Neural cell (in vitro differentiated cells): ENCODE measurements around the gene MALRD1. TPM values are rescaled to one million over a fixed set of nuclear protein-coding genes. Genes with fewer than 3 reads are reported as not detected.

Experiments
- H2AFZ ChIP-seq: fragments of 200-600, 300-800 bp; sonication (generic), shearing (Covaris generic); 2 replicates; pipeline ENCODE4 v1.6.0; 2014; ENCODE audit warnings: low read depth, mild to moderate bottlenecking, antibody characterized with exemption, low read length, moderate library complexity
- H3F3A ChIP-seq: fragments of 200-600 bp; shearing (Covaris generic); 2 replicates; pipeline ENCODE4 v1.6.1; 2016; ENCODE audit warnings: mild to moderate bottlenecking, moderate library complexity, mixed read lengths, antibody characterized with exemption, low read length; ENCODE audit not compliant: insufficient read depth, poor library complexity, severe bottlenecking
- H3K27ac ChIP-seq: fragments of 200-600, 300-800 bp; sonication (generic), shearing (Covaris generic); 2 replicates; pipeline ENCODE4 v1.5.1; 2014; ENCODE audit warnings: mild to moderate bottlenecking, low read length, moderate library complexity
- H3K27me3 ChIP-seq: fragments of 300-800, 200-600 bp; sonication (generic), shearing (Covaris generic); 2 replicates; pipeline ENCODE4 v1.6.0; 2014; ENCODE audit warnings: mild to moderate bottlenecking, low read depth, low read length, moderate library complexity; ENCODE audit not compliant: insufficient read depth
- H3K36me3 ChIP-seq: fragments of 300-800, 200-600 bp; sonication (generic), shearing (Covaris generic); 2 replicates; pipeline ENCODE4 v1.5.1; 2014; ENCODE audit warnings: mild to moderate bottlenecking, antibody characterized with exemption, low read length, moderate library complexity; ENCODE audit not compliant: insufficient read depth
- H3K4me2 ChIP-seq: fragments of 300-800, 200-600 bp; sonication (generic), shearing (Covaris generic); 2 replicates; pipeline ENCODE4 v1.6.0; 2014; ENCODE audit warnings: mild to moderate bottlenecking, low read length
- H3K4me3 ChIP-seq: fragments of 300-800, 200-600 bp; sonication (generic), shearing (Covaris generic); 2 replicates; pipeline ENCODE4 v1.5.1; 2014; ENCODE audit warnings: mild to moderate bottlenecking, low read length, moderate library complexity
- H3K79me2 ChIP-seq: fragments of 200-600 bp; shearing (Covaris generic); replicated peaks from 2 replicates; pipeline ENCODE4 v1.6.0; 2014; ENCODE audit warnings: mild to moderate bottlenecking, low read length, moderate library complexity; ENCODE audit not compliant: insufficient read depth
- H3K9ac ChIP-seq: fragments of 300-800, 200-600 bp; sonication (generic), shearing (Covaris generic); 2 replicates; pipeline ENCODE4 v1.6.1; 2016; ENCODE audit warnings: mild to moderate bottlenecking, low read length, mixed read lengths
- H3K9me2 ChIP-seq: fragments of 200-600 bp; shearing (Covaris generic); 2 replicates; pipeline ENCODE4 v1.6.1; 2016; ENCODE audit warnings: mild to moderate bottlenecking, low read length, mixed read lengths; ENCODE audit not compliant: insufficient read depth
- H3K9me3 ChIP-seq: fragments of 200-600, 300-800 bp; sonication (generic), shearing (Covaris generic); 2 replicates; pipeline ENCODE4 v1.6.1; 2016; ENCODE audit warnings: mild to moderate bottlenecking, mixed run types, low read length, moderate library complexity, mixed read lengths
- H4K20me1 ChIP-seq: fragments of 200-600 bp; shearing (Covaris generic); 2 replicates; pipeline ENCODE4 v1.6.1; 2016; ENCODE audit warnings: mild to moderate bottlenecking, mixed run types; ENCODE audit not compliant: insufficient read depth
- EP300 ChIP-seq: fragments of 450-650 bp; conservative IDR thresholded peaks from 2 replicates; pipeline ENCODE4 v1.6.1; 2014; ENCODE audit warnings: antibody characterized with exemption, mild to moderate bottlenecking, moderate library complexity; ENCODE audit not compliant: poor library complexity, severe bottlenecking
- EZH2 ChIP-seq: fragments of 200-600, 300-800 bp; shearing (Covaris generic), sonication (generic); IDR thresholded peaks from 2 replicates; pipeline ENCODE4 v1.6.1; 2014; ENCODE audit warnings: antibody characterized with exemption, low read length, borderline replicate concordance, mild to moderate bottlenecking; ENCODE audit not compliant: insufficient read depth, poor library complexity, severe bottlenecking
- MXI1 ChIP-seq: fragments of 450-650 bp; conservative IDR thresholded peaks from 2 replicates; pipeline ENCODE4 v1.6.1; 2014; ENCODE audit warnings: antibody characterized with exemption, mild to moderate bottlenecking; ENCODE audit not compliant: poor library complexity, severe bottlenecking
- POLR2AphosphoS5 ChIP-seq: IDR thresholded peaks from 2 replicates; pipeline ENCODE4 v1.6.1; 2012
- RAD21 ChIP-seq: fragments of 450-650 bp; conservative IDR thresholded peaks from 2 replicates; pipeline ENCODE4 v1.6.1; 2014; ENCODE audit warnings: antibody characterized with exemption, mild to moderate bottlenecking, moderate library complexity
- SMC3 ChIP-seq: fragments of 450-650 bp; conservative IDR thresholded peaks from 2 replicates; pipeline ENCODE4 v1.6.1; 2014; ENCODE audit warnings: antibody characterized with exemption, mild to moderate bottlenecking, moderate library complexity; ENCODE audit not compliant: poor library complexity
- TAF1 ChIP-seq: IDR thresholded peaks from 2 replicates; pipeline ENCODE4 v1.6.1; 2012; ENCODE audit warnings: low read depth
- polyA plus RNA-seq: library from polyadenylated mRNA; depleted of rRNA; stranded (reverse); fragments of >200 nt; gene quantifications from 2 replicates; pipeline ENCODE4 v1.2.3, GENCODE V29; 2014
- TF ChIP-seq, protein P1 (sequence below): fragments of 450-650 bp; IDR thresholded peaks from 2 replicates; pipeline ENCODE4 v1.5.1; 2014; ENCODE audit warnings: antibody characterized with exemption, mild to moderate bottlenecking, moderate library complexity; ENCODE audit not compliant: poor library complexity, severe bottlenecking
- TF ChIP-seq, protein P2 (sequence below): IDR thresholded peaks from 2 replicates; pipeline ENCODE4 v1.6.1; 2012; ENCODE audit warnings: borderline replicate concordance

Gene MALRD1
- polyA plus RNA-seq, 1 donor from 2014 or later = 0.21 TPM

DNA sequence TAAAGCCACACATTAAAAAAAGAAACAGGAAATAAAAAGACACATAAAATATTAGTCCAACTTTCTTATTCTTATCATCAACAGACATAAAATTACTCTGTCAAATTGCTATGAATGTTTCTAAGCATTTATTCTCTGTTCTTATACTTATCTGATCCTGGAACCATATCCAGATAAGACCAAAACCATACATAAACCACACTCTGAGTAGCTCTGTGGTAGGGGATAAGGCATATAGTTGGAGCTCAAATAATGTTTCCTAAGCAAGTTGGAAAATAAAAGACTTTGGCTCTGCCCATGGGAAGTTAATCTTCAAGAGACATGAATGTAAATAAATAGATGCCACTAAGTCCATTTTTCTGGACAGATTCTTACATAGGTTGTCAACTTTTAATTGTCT is 664.6 kb downstream of the MALRD1 start:
- TF ChIP-seq MXI1 = no peak
- no peak for TF ChIP-seq RAD21
- no peak for TF ChIP-seq POLR2AphosphoS5
- TF ChIP-seq SMC3 = no peak
- no peak for TF ChIP-seq TAF1
- TF ChIP-seq, protein P1, sequence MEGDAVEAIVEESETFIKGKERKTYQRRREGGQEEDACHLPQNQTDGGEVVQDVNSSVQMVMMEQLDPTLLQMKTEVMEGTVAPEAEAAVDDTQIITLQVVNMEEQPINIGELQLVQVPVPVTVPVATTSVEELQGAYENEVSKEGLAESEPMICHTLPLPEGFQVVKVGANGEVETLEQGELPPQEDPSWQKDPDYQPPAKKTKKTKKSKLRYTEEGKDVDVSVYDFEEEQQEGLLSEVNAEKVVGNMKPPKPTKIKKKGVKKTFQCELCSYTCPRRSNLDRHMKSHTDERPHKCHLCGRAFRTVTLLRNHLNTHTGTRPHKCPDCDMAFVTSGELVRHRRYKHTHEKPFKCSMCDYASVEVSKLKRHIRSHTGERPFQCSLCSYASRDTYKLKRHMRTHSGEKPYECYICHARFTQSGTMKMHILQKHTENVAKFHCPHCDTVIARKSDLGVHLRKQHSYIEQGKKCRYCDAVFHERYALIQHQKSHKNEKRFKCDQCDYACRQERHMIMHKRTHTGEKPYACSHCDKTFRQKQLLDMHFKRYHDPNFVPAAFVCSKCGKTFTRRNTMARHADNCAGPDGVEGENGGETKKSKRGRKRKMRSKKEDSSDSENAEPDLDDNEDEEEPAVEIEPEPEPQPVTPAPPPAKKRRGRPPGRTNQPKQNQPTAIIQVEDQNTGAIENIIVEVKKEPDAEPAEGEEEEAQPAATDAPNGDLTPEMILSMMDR = no peak
- TF ChIP-seq EP300 = no peak
- TF ChIP-seq, protein P2, sequence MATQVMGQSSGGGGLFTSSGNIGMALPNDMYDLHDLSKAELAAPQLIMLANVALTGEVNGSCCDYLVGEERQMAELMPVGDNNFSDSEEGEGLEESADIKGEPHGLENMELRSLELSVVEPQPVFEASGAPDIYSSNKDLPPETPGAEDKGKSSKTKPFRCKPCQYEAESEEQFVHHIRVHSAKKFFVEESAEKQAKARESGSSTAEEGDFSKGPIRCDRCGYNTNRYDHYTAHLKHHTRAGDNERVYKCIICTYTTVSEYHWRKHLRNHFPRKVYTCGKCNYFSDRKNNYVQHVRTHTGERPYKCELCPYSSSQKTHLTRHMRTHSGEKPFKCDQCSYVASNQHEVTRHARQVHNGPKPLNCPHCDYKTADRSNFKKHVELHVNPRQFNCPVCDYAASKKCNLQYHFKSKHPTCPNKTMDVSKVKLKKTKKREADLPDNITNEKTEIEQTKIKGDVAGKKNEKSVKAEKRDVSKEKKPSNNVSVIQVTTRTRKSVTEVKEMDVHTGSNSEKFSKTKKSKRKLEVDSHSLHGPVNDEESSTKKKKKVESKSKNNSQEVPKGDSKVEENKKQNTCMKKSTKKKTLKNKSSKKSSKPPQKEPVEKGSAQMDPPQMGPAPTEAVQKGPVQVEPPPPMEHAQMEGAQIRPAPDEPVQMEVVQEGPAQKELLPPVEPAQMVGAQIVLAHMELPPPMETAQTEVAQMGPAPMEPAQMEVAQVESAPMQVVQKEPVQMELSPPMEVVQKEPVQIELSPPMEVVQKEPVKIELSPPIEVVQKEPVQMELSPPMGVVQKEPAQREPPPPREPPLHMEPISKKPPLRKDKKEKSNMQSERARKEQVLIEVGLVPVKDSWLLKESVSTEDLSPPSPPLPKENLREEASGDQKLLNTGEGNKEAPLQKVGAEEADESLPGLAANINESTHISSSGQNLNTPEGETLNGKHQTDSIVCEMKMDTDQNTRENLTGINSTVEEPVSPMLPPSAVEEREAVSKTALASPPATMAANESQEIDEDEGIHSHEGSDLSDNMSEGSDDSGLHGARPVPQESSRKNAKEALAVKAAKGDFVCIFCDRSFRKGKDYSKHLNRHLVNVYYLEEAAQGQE = no peak
- no peak for TF ChIP-seq EZH2
- no peaks in the 10 kb centered on the region for H3K27me3 ChIP-seq
- no peaks in the 10 kb centered on the region for H3K36me3 ChIP-seq
- H3K9ac ChIP-seq = no peak overlapping the region
- no peaks in the 10 kb centered on the region for H3K9me2 ChIP-seq
- H4K20me1 ChIP-seq = no peaks in the 10 kb centered on the region
- H3K4me3 ChIP-seq = no peak overlapping the region
- no peak overlapping the region for H3K27ac ChIP-seq
- no peak overlapping the region for H3K4me2 ChIP-seq
- H2AFZ ChIP-seq = no peak overlapping the region
- H3K9me3 ChIP-seq = no peaks in the 10 kb centered on the region
- no peaks in the 10 kb centered on the region for H3K79me2 ChIP-seq
- H3F3A ChIP-seq = no peaks in the 10 kb centered on the region

DNA sequence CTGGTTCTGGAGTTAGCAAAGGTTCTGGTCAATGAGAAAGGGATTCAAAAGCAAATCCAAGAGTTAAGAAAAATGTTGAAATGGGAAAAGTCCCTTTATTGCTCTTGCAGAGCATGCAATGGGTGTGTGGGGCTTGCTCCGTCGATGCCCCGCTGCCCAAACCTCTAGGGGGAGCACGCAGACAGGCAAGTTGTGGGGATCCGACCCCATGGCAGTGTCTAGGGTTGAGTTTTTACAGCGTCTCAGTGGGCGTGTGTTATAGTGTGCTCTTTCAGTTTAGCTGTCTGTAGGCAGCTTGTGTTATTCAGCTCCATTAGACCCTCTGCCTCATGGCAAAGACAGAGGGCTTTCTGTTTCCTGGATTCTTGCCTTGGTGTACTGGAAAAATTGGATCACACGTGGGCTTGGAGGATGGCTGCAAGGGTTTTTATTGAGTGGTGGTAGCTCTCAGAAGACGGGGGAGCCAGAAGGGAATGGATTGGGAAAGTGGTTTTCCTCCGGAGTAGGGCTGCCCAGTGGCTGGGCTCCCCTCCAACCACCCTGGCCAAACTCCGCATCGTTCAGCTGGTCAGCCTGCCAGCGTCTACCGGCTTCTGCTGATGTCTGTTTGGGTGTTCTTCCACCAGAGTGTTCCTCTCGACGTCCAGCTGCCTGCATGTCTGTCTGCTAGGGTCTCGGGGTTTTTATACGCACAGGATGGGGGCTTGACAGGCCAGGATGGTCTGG is 665.4 kb downstream of the MALRD1 start:
- no peaks in the 10 kb centered on the region for H3K79me2 ChIP-seq
- TF ChIP-seq EP300 = no peak
- TF ChIP-seq, protein P1 = no peak
- no peak for TF ChIP-seq EZH2
- TF ChIP-seq MXI1 = no peak
- TF ChIP-seq SMC3 = no peak
- TF ChIP-seq, protein P2 = no peak
- no peak for TF ChIP-seq RAD21
- no peak for TF ChIP-seq POLR2AphosphoS5
- no peak for TF ChIP-seq TAF1
- no peak overlapping the region for H3K9ac ChIP-seq
- no peak overlapping the region for H3K27ac ChIP-seq
- H3F3A ChIP-seq = no peaks in the 10 kb centered on the region
- H2AFZ ChIP-seq = no peak overlapping the region
- H3K9me3 ChIP-seq = no peaks in the 10 kb centered on the region
- H3K27me3 ChIP-seq = no peaks in the 10 kb centered on the region
- no peak overlapping the region for H3K4me3 ChIP-seq
- no peaks in the 10 kb centered on the region for H3K36me3 ChIP-seq
- no peaks in the 10 kb centered on the region for H3K9me2 ChIP-seq
- H3K4me2 ChIP-seq = no peak overlapping the region
- H4K20me1 ChIP-seq = no peaks in the 10 kb centered on the region
